HCT116 (cell line): Measurements from ENCODE around the gene ACACA. TPM values are rescaled to one million over a fixed set of nuclear protein-coding genes. Genes with fewer than 3 reads are reported as not detected.

ENCODE experiments used
- ATAC-seq: fragments of 200-7000 bp; cut with Tn5 transposase; 2 replicates; pipeline ENCODE4 v1.9.1; 2020; ENCODE audit warnings: mild to moderate bottlenecking, moderate library complexity
- BruUV-seq: library from RNA; stranded (reverse); fragments of 400-500 nt; replicated peaks from 2 replicates; lab custom pipeline; 2021; lab: Mats Ljungman, UMichigan
- CTCF ChIA-PET: fragments of 300-600 bp; sonication (Branson Sonifier 250); formaldehyde crosslinking; loops from one replicate; lab custom pipeline; 2021; ENCODE audit warnings: antibody characterized with exemption; lab: Charles Lee
- POLR2A ChIA-PET: fragments of 300-600, 350-600 bp; sonication (Branson Sonifier 250); formaldehyde crosslinking; loops from one replicate; lab custom pipeline; 2021; ENCODE audit warnings: antibody characterized with exemption; lab: Charles Lee
- RAD21 ChIA-PET, 2 experiments: fragments of 300-600 bp; sonication (Branson Sonifier 250); formaldehyde crosslinking; loops; one replicate each; lab custom pipeline; 2023; ENCODE audit warnings: low total read pairs in 2 of 2; ENCODE audit not compliant: uncharacterized antibody in 2 of 2, unreplicated experiment in 2 of 2, low non-redundant PET in 1 of 2; lab: Charles Lee
- DNase-seq: peaks from one replicate; pipeline ENCODE4 v3.0.0-alpha.2; 2010; ENCODE audit warnings: low read depth, low spot score
- H2AFZ ChIP-seq: fragments of 200-600 bp; shearing (Covaris generic), sonication (generic); 2 replicates; pipeline ENCODE4 v1.6.1; 2017; ENCODE audit warnings: low read depth, mixed run types, mixed read lengths, antibody characterized with exemption, low read length; ENCODE audit not compliant: poor library complexity, severe bottlenecking
- H3K27ac ChIP-seq: 2 replicates; pipeline ENCODE4 v1.5.1; 2012; ENCODE audit warnings: low read depth, low read length
- H3K27me3 ChIP-seq: fragments of 200-600 bp; sonication (generic); 2 replicates; pipeline ENCODE4 v1.6.1; 2016; ENCODE audit warnings: mixed run types, low read length, mixed read lengths; ENCODE audit not compliant: insufficient read depth
- H3K36me3 ChIP-seq, 2 experiments: fragments of 200-500 bp in 1 of 2; fragments of 200-600 bp in 1 of 2; sonication (Bioruptor generic) in 1 of 2; sonication (generic) in 1 of 2; 2 replicates each; pipeline versions ENCODE4 v1.5.1 to v1.6.1; 2014 to 2016; ENCODE audit warnings: low read length in 2 of 2, inconsistent platforms in 1 of 2, mixed read lengths in 1 of 2, mixed run types in 1 of 2; ENCODE audit not compliant: insufficient read depth in 2 of 2, control insufficient read depth in 1 of 2
- H3K4me1 ChIP-seq, 2 experiments: fragments of 200-600 bp in 1 of 2; sonication (generic) in 1 of 2; 2 replicates each; pipeline versions ENCODE4 v1.5.1 to v1.6.1; 2012 to 2017; ENCODE audit warnings: low read length in 2 of 2, inconsistent platforms in 1 of 2, mild to moderate bottlenecking in 1 of 2, mixed read lengths in 1 of 2, mixed run types in 1 of 2, moderate library complexity in 1 of 2; ENCODE audit not compliant: insufficient read depth in 2 of 2, control insufficient read depth in 1 of 2
- H3K4me2 ChIP-seq: fragments of 200-600 bp; sonication (generic); 2 replicates; pipeline ENCODE4 v1.6.1; 2017; ENCODE audit warnings: mixed run types, low read length, mixed read lengths
- H3K4me3 ChIP-seq, 2 experiments: fragments of 200-600 bp in 1 of 2; sonication (generic) in 1 of 2; replicated peaks in 1 of 2; 2 replicates each; pipeline ENCODE4 v1.5.1; 2011 to 2016; ENCODE audit warnings: low read length in 2 of 2, control low read depth in 1 of 2, low read depth in 1 of 2, mild to moderate bottlenecking in 1 of 2, mixed read lengths in 1 of 2, mixed run types in 1 of 2
- H3K79me2 ChIP-seq: fragments of 200-600 bp; sonication (generic); 2 replicates; pipeline ENCODE4 v1.6.1; 2017; ENCODE audit warnings: mild to moderate bottlenecking, mixed run types, low read length, moderate library complexity, mixed read lengths; ENCODE audit not compliant: insufficient read depth
- H3K9ac ChIP-seq: fragments of 200-600 bp; sonication (generic); 2 replicates; pipeline ENCODE4 v1.6.1; 2016; ENCODE audit warnings: low read length, mixed read lengths
- H3K9me2 ChIP-seq: fragments of 200-600 bp; sonication (generic), shearing (Covaris generic); 2 replicates; pipeline ENCODE4 v1.6.1; 2017; ENCODE audit warnings: mixed run types, mild to moderate bottlenecking, moderate library complexity; ENCODE audit not compliant: insufficient read depth
- H3K9me3 ChIP-seq, 2 experiments: fragments of 200-500 bp in 1 of 2; fragments of 200-600 bp in 1 of 2; sonication (Bioruptor generic) in 1 of 2; sonication (generic) in 1 of 2; 2 replicates each; pipeline ENCODE4 v1.6.1; 2014 to 2017; ENCODE audit warnings: low read length in 2 of 2, mixed read lengths in 2 of 2, inconsistent platforms in 1 of 2, low read depth in 1 of 2, mild to moderate bottlenecking in 1 of 2, mixed run types in 1 of 2, moderate library complexity in 1 of 2; ENCODE audit not compliant: control insufficient read depth in 1 of 2, insufficient read depth in 1 of 2
- H4K20me1 ChIP-seq: fragments of 200-600 bp; sonication (generic), shearing (Covaris generic); 2 replicates; pipeline ENCODE4 v1.6.1; 2017; ENCODE audit warnings: mixed run types, mild to moderate bottlenecking, moderate library complexity; ENCODE audit not compliant: insufficient read depth
- CBX3 ChIP-seq: IDR thresholded peaks from 2 replicates; pipeline ENCODE4 v1.6.1; 2012; ENCODE audit warnings: low read depth
- CEBPB ChIP-seq: IDR thresholded peaks from 2 replicates; pipeline ENCODE4 v1.6.1; 2012; ENCODE audit warnings: low read depth
- CTCF ChIP-seq, 3 experiments: fragments of 200-600 bp in 1 of 3; sonication (generic) in 1 of 3; IDR thresholded peaks in 2 of 3; conservative IDR thresholded peaks in 1 of 3; 2 replicates each; pipeline ENCODE4 v1.5.1; 2012 to 2017; ENCODE audit warnings: low read depth in 2 of 3, low read length in 2 of 3, antibody characterized with exemption in 1 of 3, borderline replicate concordance in 1 of 3, control low read depth in 1 of 3, mild to moderate bottlenecking in 1 of 3, mixed read lengths in 1 of 3, mixed run types in 1 of 3, moderate library complexity in 1 of 3; ENCODE audit not compliant: insufficient read depth in 1 of 3
- EGR1 ChIP-seq: IDR thresholded peaks from 2 replicates; pipeline ENCODE4 v1.6.1; 2012; ENCODE audit warnings: low read depth
- ELF1 ChIP-seq: IDR thresholded peaks from 2 replicates; pipeline ENCODE4 v1.6.1; 2012; ENCODE audit warnings: low read depth, borderline replicate concordance
- EZH2 ChIP-seq: fragments of 200-600 bp; sonication (generic); IDR thresholded peaks from 2 replicates; pipeline ENCODE4 v1.6.1; 2017; ENCODE audit warnings: antibody characterized with exemption, mixed run types
- EZH2phosphoT487 ChIP-seq: fragments of 200-600 bp; IDR thresholded peaks from 2 replicates; pipeline ENCODE4 v1.6.1; 2018; ENCODE audit warnings: antibody characterized with exemption, borderline replicate concordance
- FOSL1 ChIP-seq: IDR thresholded peaks from 2 replicates; pipeline ENCODE4 v1.6.1; 2012; ENCODE audit warnings: low read depth
- MAX ChIP-seq: IDR thresholded peaks from 2 replicates; pipeline ENCODE4 v1.6.1; 2012
- POLR2A ChIP-seq: IDR thresholded peaks from 2 replicates; pipeline ENCODE4 v1.7.0; 2011; ENCODE audit warnings: borderline replicate concordance; ENCODE audit not compliant: insufficient read depth, insufficient read length; ENCODE audit errors: extremely low read depth
- POLR2AphosphoS5 ChIP-seq: IDR thresholded peaks from 2 replicates; pipeline ENCODE4 v1.6.1; 2011; ENCODE audit warnings: mild to moderate bottlenecking, low read depth, low read length, moderate library complexity
- RAD21 ChIP-seq: IDR thresholded peaks from 2 replicates; pipeline ENCODE4 v1.6.1; 2012; ENCODE audit warnings: low read depth, mild to moderate bottlenecking
- SIN3A ChIP-seq: IDR thresholded peaks from 2 replicates; pipeline ENCODE4 v1.6.1; 2012; ENCODE audit warnings: low read depth
- SP1 ChIP-seq: IDR thresholded peaks from 2 replicates; pipeline ENCODE4 v1.6.1; 2012; ENCODE audit warnings: low read depth
- SRF ChIP-seq: IDR thresholded peaks from 2 replicates; pipeline ENCODE4 v1.6.1; 2012; ENCODE audit warnings: low read depth
- TCF7L2 ChIP-seq: IDR thresholded peaks from 2 replicates; pipeline ENCODE4 v1.7.0; 2011; ENCODE audit warnings: borderline replicate concordance, inconsistent platforms; ENCODE audit not compliant: insufficient read depth, insufficient read length; ENCODE audit errors: extremely low read depth
- YY1 ChIP-seq: IDR thresholded peaks from 2 replicates; pipeline ENCODE4 v1.6.1; 2011; ENCODE audit warnings: low read length, low read depth, moderate library complexity, mild to moderate bottlenecking; ENCODE audit not compliant: insufficient replicate concordance; ENCODE audit errors: extremely low read depth
- ZBTB33 ChIP-seq: IDR thresholded peaks from 2 replicates; pipeline ENCODE4 v1.6.1; 2011; ENCODE audit warnings: mild to moderate bottlenecking, low read length, moderate library complexity; ENCODE audit not compliant: insufficient replicate concordance; ENCODE audit errors: extremely low read depth
- ZFX ChIP-seq: fragments of 450-650 bp; IDR thresholded peaks from 2 replicates; pipeline ENCODE4 v1.6.1; 2017
- intact Hi-C: fragments of 100-400 bp; cut with micrococcal nuclease; formaldehyde crosslinking; loops from 2 replicates; pipeline ENCODE4 v1.10.0; 2022
- total RNA-seq: library from RNA; stranded (reverse); gene quantifications from one replicate; pipeline ENCODE4 v1.2.1, GENCODE V29; 2021; ENCODE audit not compliant: unreplicated experiment
- TF ChIP-seq, protein P1 (sequence below): IDR thresholded peaks from 2 replicates; pipeline ENCODE4 v1.6.1; 2012

Gene ACACA
- total RNA-seq, 1 experiment from 2014 or later: 161 TPM

DNA sequence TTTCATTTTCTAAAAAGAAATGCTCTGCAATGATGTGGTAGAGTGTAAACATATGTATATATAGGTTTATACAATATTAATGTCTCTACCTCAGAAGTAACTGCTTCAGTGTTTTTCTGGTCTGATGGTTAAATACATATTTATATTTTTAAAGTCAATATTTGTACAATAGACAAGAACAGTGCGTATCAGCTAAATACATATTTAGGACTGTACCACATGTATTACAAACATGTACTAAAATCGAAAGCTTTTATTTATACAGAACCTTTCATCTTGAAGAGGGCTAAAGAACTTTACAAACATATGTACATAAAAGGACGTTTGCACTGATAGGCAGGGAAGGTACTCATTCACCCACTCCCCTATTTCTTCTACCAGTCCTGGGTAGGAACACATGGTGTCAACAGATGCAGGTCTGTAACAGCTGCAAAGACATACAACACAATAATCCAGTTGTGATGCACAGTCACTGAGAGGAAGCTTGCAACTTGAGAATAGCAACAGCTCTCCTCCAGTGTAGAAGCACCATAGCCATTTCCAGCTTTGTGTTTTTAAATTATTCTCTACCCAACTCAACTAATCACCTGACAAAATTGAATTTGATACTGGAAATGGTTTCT lies 237.8 kb downstream of the ACACA start:
- H2AFZ ChIP-seq: no peak overlapping the region

More for the DNA sequence above, 237.8 kb downstream of the ACACA start:
- TF ChIP-seq SIN3A (no peak), FOSL1 (no peak), TCF7L2 (no peak), CBX3 (no peak), CTCF (IDR thresholded peaks at IDR 0.05 in 2 of 3, conservative IDR thresholded peaks at IDR 0.05 in 1 of 3; ENCODE audit: borderline replicate concordance in 1 of 3, insufficient read depth in 1 of 3, low read depth in 2 of 3, low read length in 2 of 3) (no peak), EZH2 (no peak), EZH2phosphoT487 (no peak), CEBPB (no peak), MAX (no peak), ELF1 (no peak), EGR1 (no peak), SP1 (no peak), POLR2A (no peak), YY1 (no peak), ZBTB33 (no peak), RAD21 (no peak), SRF (no peak), POLR2AphosphoS5 (no peak), ZFX (no peak)
- TF ChIP-seq, protein P1, sequence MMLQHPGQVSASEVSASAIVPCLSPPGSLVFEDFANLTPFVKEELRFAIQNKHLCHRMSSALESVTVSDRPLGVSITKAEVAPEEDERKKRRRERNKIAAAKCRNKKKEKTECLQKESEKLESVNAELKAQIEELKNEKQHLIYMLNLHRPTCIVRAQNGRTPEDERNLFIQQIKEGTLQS: no peak
- TF ChIP-seq, all 23 proteins: peak for 0
- Histone ChIP-seq H3K79me2 (peaks cover 5% of the 10 kb centered on the region; the same call in 1 of the 2 replicates), H3K27me3 (no peaks in the 10 kb centered on the region), H3K9me3 (no peaks in the 10 kb centered on the region), H3K9ac (no peak overlapping the region), H4K20me1 (peaks cover 5% of the 10 kb centered on the region; the same call in 1 of the 2 replicates), H3K4me3 (no peak overlapping the region), H3K27ac (no peak overlapping the region), H3K4me2 (no peak overlapping the region), H3K4me1 (no peaks in the 10 kb centered on the region), H3K9me2 (no peaks in the 10 kb centered on the region), H3K36me3 (no peaks in the 10 kb centered on the region; a peak in 1 of 4 replicates)
- ATAC-seq (no peak), DNase-seq (no peak)
- ChIA-PET POLR2A (no interaction called here), RAD21 (no interaction called here), CTCF (no interaction called here)
- BruUV-seq: no TSS peak
- intact Hi-C loops: no loop called here
